Neural progenitor cell (in vitro differentiated cells): ENCODE results near the gene MAVS. TPM values are rescaled to one million over a fixed set of nuclear protein-coding genes. Genes with fewer than 3 reads are reported as not detected.
A peak's percentile ranks its signal among the peaks of the same experiment; 100 is the strongest.

Source experiments
- DNase-seq: peaks from one replicate; pipeline ENCODE4 v3.0.0-alpha.2; 2016; ENCODE audit warnings: low spot score
- H2AFZ ChIP-seq: fragments of 200-600 bp; sonication (generic); replicated peaks from 2 replicates; pipeline ENCODE4 v1.6.1; 2016; ENCODE audit warnings: antibody characterized with exemption
- H3F3A ChIP-seq: fragments of 200-600 bp; sonication (generic); 2 replicates; pipeline ENCODE4 v1.6.1; 2016; ENCODE audit warnings: antibody characterized with exemption, low read depth
- H3K27ac ChIP-seq: fragments of 200-600 bp; sonication (generic); 2 replicates; pipeline ENCODE4 v1.5.1; 2016; ENCODE audit warnings: mild to moderate bottlenecking
- H3K27me3 ChIP-seq: fragments of 200-600 bp; sonication (generic); 2 replicates; pipeline ENCODE4 v1.6.1; 2016; ENCODE audit warnings: mild to moderate bottlenecking, moderate library complexity
- H3K36me3 ChIP-seq: fragments of 200-600 bp; sonication (generic); 2 replicates; pipeline ENCODE4 v1.5.1; 2016
- H3K4me1 ChIP-seq: fragments of 200-600 bp; sonication (generic); 2 replicates; pipeline ENCODE4 v1.6.1; 2016; ENCODE audit warnings: mixed run types
- H3K4me2 ChIP-seq: fragments of 200-600 bp; sonication (generic); 2 replicates; pipeline ENCODE4 v1.6.1; 2016
- H3K4me3 ChIP-seq: fragments of 200-600 bp; sonication (generic); 2 replicates; pipeline ENCODE4 v1.5.1; 2016
- H3K79me2 ChIP-seq: fragments of 200-600 bp; sonication (generic); 2 replicates; pipeline ENCODE4 v1.6.1; 2016; ENCODE audit warnings: low read depth
- H3K9ac ChIP-seq: fragments of 200-600 bp; sonication (generic); 2 replicates; pipeline ENCODE4 v1.6.1; 2016
- H3K9me3 ChIP-seq: fragments of 200-600 bp; sonication (generic); 2 replicates; pipeline ENCODE4 v1.5.1; 2016; ENCODE audit warnings: low read depth
- H4K20me1 ChIP-seq: fragments of 200-600 bp; sonication (generic); 2 replicates; pipeline ENCODE4 v1.6.1; 2016; ENCODE audit warnings: low read depth
- H3K27ac Mint-ChIP-seq: 3 replicates; pipeline ENCODE4 v1.8.0; 2021; ENCODE audit warnings: mixed read lengths
- H3K27me3 Mint-ChIP-seq: 2 replicates; pipeline ENCODE4 v1.8.0; 2022; ENCODE audit warnings: low read depth, mild to moderate bottlenecking, inconsistent platforms, moderate library complexity, mixed read lengths; ENCODE audit not compliant: insufficient read depth
- H3K36me3 Mint-ChIP-seq: 3 replicates; pipeline ENCODE4 v1.8.0; 2021; ENCODE audit warnings: mixed read lengths
- H3K4me1 Mint-ChIP-seq: 3 replicates; pipeline ENCODE4 v1.8.0; 2021; ENCODE audit warnings: mixed read lengths
- H3K4me3 Mint-ChIP-seq: 3 replicates; pipeline ENCODE4 v1.8.0; 2021; ENCODE audit warnings: mild to moderate bottlenecking, moderate library complexity, mixed read lengths
- H3K9me3 Mint-ChIP-seq: 3 replicates; pipeline ENCODE4 v1.8.0; 2020; ENCODE audit warnings: mixed read lengths
- EZH2 ChIP-seq: fragments of 200-600 bp; sonication (generic); IDR thresholded peaks from 2 replicates; pipeline ENCODE4 v1.6.1; 2017; ENCODE audit warnings: antibody characterized with exemption, mild to moderate bottlenecking, moderate library complexity
- EZH2phosphoT487 ChIP-seq: fragments of 200-600 bp; sonication (generic); IDR thresholded peaks from 2 replicates; pipeline ENCODE4 v1.6.1; 2017; ENCODE audit warnings: antibody characterized with exemption
- total RNA-seq: library from RNA; depleted of rRNA; stranded (reverse); fragments of >200 nt; gene quantifications from 2 replicates; pipeline ENCODE4 v1.2.3, GENCODE V29; 2015; ENCODE audit warnings: low replicate concordance
- TF ChIP-seq, protein P1 (sequence below): fragments of 200-600 bp; sonication (generic); IDR thresholded peaks from 2 replicates; pipeline ENCODE4 v1.5.1; 2017; ENCODE audit warnings: antibody characterized with exemption, mild to moderate bottlenecking

MAVS gene
- total RNA-seq, 1 donor from 2014 or later, result 14.1 TPM

DNA sequence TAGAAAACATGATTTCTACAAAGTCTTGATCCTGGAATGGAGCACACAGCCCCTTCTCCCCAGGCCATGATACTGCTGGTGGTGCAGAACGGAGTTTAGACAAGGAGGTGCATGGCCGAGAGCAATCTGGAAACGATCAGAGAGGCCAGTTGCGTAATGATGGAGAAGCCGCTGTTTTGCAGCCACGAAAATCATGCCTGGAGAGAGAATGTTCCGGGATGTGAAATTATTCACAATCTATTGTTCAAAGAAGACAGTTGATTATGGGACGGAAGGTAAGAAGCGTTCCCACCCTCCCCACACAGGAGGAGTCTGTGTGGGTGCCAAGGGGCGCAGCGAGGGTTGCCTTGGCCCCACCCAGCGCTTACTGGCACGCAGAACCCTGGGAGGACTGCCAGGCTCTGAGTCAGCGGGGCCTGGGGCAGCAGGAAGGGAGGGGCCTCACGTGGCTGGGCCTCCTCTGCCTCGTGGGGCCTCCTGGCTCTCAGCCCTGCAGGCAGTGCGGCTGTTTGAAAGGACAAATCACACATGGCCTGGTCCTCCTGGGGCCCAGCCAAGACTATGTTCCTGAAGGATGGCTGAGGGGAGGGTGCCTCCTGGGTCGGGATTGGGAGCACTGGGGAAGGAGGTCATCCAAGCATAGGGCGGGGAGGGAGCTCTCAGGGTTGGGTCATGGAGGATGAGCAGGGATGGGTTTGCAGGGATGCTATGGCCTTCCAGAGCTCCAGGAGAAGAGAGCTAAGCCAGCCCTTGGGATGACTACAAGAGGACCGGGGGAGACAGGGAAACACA lies 35.0 kb upstream of the MAVS start:
- TF ChIP-seq, protein P1, sequence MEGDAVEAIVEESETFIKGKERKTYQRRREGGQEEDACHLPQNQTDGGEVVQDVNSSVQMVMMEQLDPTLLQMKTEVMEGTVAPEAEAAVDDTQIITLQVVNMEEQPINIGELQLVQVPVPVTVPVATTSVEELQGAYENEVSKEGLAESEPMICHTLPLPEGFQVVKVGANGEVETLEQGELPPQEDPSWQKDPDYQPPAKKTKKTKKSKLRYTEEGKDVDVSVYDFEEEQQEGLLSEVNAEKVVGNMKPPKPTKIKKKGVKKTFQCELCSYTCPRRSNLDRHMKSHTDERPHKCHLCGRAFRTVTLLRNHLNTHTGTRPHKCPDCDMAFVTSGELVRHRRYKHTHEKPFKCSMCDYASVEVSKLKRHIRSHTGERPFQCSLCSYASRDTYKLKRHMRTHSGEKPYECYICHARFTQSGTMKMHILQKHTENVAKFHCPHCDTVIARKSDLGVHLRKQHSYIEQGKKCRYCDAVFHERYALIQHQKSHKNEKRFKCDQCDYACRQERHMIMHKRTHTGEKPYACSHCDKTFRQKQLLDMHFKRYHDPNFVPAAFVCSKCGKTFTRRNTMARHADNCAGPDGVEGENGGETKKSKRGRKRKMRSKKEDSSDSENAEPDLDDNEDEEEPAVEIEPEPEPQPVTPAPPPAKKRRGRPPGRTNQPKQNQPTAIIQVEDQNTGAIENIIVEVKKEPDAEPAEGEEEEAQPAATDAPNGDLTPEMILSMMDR, result no peak
- TF ChIP-seq EZH2 (no peak), EZH2phosphoT487 (no peak)
- Mint-ChIP-seq H3K36me3 (no peaks in the 10 kb centered on the region), H3K27me3 (peaks cover 6% of the 10 kb centered on the region), H3K27ac (peak overlapping the region; percentile 34), H3K4me1 (peaks cover 44% of the 10 kb centered on the region), H3K4me3 (no peak overlapping the region), H3K9me3 (no peaks in the 10 kb centered on the region)
- Histone ChIP-seq H3K9ac (no peak overlapping the region), H3K79me2 (no peaks in the 10 kb centered on the region), H3K36me3 (no peaks in the 10 kb centered on the region), H3F3A (peaks cover 3% of the 10 kb centered on the region), H2AFZ (no peak overlapping the region), H3K4me1 (peaks cover 6% of the 10 kb centered on the region), H4K20me1 (no peaks in the 10 kb centered on the region), H3K4me3 (no peak overlapping the region), H3K9me3 (no peaks in the 10 kb centered on the region), H3K27ac (no peak overlapping the region), H3K4me2 (no peak overlapping the region), H3K27me3 (no peaks in the 10 kb centered on the region)
- DNase-seq, result no peak

DNA sequence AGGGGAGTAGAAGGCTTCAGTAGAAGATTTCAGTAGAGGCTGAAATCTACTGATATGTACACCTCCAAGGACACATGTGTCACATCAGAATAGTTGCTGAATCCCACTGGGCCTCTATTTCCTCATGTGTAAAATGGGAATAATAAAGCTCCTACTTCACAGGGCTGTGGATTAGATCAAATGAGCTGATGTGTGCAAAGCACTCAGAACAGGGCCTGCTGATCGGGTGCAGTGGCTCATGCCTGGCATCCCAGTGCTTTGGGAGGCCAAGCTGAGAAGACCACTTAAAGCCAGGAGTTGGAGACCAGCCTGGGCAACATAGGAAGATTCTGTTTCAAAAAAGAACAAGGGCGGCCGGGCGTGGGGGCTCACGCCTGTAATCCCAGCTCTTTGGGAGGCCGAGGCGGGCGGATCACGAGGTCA lies 34.4 kb upstream of the MAVS start:
- no peak for DNase-seq
- Mint-ChIP-seq H3K9me3 (no peaks in the 10 kb centered on the region), H3K4me3 (no peak overlapping the region), H3K27me3 (peaks cover 6% of the 10 kb centered on the region), H3K36me3 (no peaks in the 10 kb centered on the region), H3K4me1 (peaks cover 38% of the 10 kb centered on the region), H3K27ac (peak overlapping the region; percentile 92)
- H3K9ac ChIP-seq, result no peak overlapping the region
- H3K79me2 ChIP-seq, result no peaks in the 10 kb centered on the region
- H3F3A ChIP-seq, result peaks cover 3% of the 10 kb centered on the region
- no peaks in the 10 kb centered on the region for H4K20me1 ChIP-seq
- no peaks in the 10 kb centered on the region for H3K27me3 ChIP-seq
- H2AFZ ChIP-seq, result no peak overlapping the region
- no peak for TF ChIP-seq EZH2phosphoT487
- no peak for TF ChIP-seq EZH2
- TF ChIP-seq, protein P1, result no peak
- H3K4me2 ChIP-seq, result no peak overlapping the region
- H3K4me3 ChIP-seq, result no peak overlapping the region
- H3K9me3 ChIP-seq, result no peaks in the 10 kb centered on the region
- H3K4me1 ChIP-seq, result peaks cover 3% of the 10 kb centered on the region
- no peaks in the 10 kb centered on the region for H3K36me3 ChIP-seq
- H3K27ac ChIP-seq, result no peak overlapping the region

DNA sequence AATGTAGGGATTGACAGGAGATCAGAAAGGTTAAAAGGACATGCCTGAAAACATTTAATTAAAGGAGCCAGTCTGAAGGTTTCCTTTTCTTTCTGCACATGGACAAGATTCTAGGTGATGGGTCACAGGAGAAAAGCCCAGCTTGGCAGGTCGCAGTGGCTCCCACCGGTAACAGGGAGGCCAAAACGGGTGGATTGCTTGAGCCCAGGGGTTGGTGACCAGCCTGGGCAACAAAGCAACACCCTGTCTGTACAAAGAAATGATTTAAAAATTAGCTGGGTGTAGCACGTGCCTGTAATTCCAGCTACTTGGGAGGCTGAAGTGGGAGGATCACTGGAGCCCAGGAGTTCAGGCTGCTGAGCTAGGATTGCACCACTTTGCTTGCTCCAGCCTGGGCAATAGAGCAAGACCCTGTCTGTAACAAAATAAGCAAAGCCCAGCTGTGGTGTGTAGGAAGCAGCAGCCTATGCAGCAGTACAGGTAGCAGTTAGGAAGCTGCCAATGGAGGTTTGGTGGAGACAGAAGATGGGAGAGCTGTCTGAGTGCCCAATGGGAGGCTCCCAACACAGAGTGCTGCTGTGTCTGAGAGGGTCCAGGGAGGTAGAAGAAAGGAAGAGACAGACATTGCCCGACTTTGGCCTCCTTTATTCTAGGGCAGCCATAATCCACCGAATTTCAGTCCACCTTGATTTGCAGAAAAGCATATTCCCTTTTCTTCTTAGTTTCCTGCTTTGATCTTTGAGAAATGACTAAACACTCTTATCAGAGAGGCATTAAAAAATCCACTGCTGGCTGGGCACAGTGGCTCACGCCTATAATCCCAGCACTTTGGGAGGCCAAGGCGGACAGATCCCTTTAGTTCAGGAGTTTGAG lies 33.4 kb upstream of the MAVS start:
- H3K4me3 Mint-ChIP-seq, result no peak overlapping the region
- H4K20me1 ChIP-seq, result no peaks in the 10 kb centered on the region
- peak overlapping the region; percentile 87 for H3K27ac Mint-ChIP-seq
- TF ChIP-seq EZH2 (no peak), EZH2phosphoT487 (no peak)
- TF ChIP-seq, protein P1, result no peak
- no peak overlapping the region for H2AFZ ChIP-seq
- DNase-seq, result no peak
- H3K27me3 ChIP-seq, result no peaks in the 10 kb centered on the region
- H3K36me3 ChIP-seq, result no peaks in the 10 kb centered on the region
- peaks cover under 1% of the 10 kb centered on the region for H3F3A ChIP-seq
- H3K79me2 ChIP-seq, result no peaks in the 10 kb centered on the region
- peaks cover 3% of the 10 kb centered on the region for H3K27me3 Mint-ChIP-seq
- no peak overlapping the region for H3K4me3 ChIP-seq
- H3K4me1 ChIP-seq, result no peaks in the 10 kb centered on the region
- H3K9me3 Mint-ChIP-seq, result no peaks in the 10 kb centered on the region
- no peak overlapping the region for H3K27ac ChIP-seq
- H3K4me1 Mint-ChIP-seq, result peaks cover 31% of the 10 kb centered on the region
- H3K36me3 Mint-ChIP-seq, result no peaks in the 10 kb centered on the region
- no peak overlapping the region for H3K9ac ChIP-seq
- H3K4me2 ChIP-seq, result no peak overlapping the region
- H3K9me3 ChIP-seq, result no peaks in the 10 kb centered on the region
